Measurements from ENCODE around the gene HDAC4. TPM values are rescaled to one million over a fixed set of nuclear protein-coding genes. Genes with fewer than 3 reads are reported as not detected.

The HDAC4 gene
- total RNA-seq, 2 donors from 2014 or later = 9.3 to 139 TPM

- H3K27me3 ChIP-seq = no peaks in the 10 kb centered on the region
- intact Hi-C loops (cut with DNase I) = no loop called here
- no peak overlapping the region for H3K27ac ChIP-seq
- H3K4me3 ChIP-seq = no peak overlapping the region
- H3K9me3 ChIP-seq = no peaks in the 10 kb centered on the region
- no peak for ATAC-seq
- H3K4me1 ChIP-seq = peaks cover 6% of the 10 kb centered on the region
- no peak for TF ChIP-seq POLR2A (IDR thresholded peaks at IDR 0.05)
- TF ChIP-seq, protein P1, sequence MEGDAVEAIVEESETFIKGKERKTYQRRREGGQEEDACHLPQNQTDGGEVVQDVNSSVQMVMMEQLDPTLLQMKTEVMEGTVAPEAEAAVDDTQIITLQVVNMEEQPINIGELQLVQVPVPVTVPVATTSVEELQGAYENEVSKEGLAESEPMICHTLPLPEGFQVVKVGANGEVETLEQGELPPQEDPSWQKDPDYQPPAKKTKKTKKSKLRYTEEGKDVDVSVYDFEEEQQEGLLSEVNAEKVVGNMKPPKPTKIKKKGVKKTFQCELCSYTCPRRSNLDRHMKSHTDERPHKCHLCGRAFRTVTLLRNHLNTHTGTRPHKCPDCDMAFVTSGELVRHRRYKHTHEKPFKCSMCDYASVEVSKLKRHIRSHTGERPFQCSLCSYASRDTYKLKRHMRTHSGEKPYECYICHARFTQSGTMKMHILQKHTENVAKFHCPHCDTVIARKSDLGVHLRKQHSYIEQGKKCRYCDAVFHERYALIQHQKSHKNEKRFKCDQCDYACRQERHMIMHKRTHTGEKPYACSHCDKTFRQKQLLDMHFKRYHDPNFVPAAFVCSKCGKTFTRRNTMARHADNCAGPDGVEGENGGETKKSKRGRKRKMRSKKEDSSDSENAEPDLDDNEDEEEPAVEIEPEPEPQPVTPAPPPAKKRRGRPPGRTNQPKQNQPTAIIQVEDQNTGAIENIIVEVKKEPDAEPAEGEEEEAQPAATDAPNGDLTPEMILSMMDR (IDR thresholded peaks at IDR 0.05) = no peak
- DNase-seq = no peak
- peaks cover 0 to 9% of the 10 kb centered on the region in 2 donors for H3K36me3 ChIP-seq (replicated peaks in 1 of 2; ENCODE audit: insufficient read depth in 1 of 2, low read depth in 2 of 2)
- 79 to 87% methylated on average over 23 to 25 of the region's 25 CpGs for WGBS, 2 donors
Measured at GRCh38 chr2:239349453-239350135, 51.2 kb downstream of the HDAC4 start.

DNA sequence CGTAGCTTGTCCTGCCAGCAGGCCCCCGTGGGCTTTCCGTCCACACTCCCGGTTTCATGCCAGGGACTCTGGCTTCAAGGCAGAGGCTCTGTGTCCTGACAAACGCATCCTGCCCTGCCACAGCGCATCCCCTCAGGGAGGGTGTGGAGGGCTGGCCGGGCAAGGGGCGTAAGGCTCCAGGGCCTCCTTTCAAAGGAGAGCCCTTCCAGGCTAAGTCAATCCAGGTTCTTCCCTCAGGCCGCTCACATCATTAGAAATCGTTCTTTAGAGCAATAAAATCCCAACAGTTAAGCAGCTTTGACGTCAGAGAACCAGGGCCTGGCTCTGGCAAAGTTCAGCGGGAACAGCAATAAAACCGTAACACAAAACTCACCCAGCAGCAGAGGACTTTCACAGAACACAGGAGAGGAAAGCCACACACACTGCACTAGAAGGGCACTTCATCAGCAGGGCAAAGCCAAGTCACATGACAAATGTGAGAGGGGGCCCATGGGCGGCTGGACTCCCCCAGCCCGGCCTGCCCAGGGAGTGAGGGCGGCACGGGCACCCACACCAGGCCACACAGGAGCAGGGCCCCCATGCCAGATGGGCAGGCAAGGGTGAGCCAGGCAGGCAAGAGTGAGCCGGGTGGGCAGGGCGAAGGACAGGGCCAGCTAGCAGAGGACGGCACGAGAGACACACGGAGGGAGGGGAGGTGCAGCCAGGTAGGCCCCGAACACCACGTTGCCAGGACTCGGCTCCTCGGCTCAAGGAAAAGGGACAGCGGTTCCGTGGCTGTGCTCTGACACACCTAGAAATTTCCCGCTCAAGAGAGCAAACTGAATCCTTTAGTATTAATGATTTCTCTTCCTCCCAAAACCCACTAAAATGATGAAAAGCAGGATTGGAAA, 52.0 kb downstream of the HDAC4 start:
- peaks cover 0 to 9% of the 10 kb centered on the region in 2 donors for H3K36me3 ChIP-seq (replicated peaks in 1 of 2; ENCODE audit: insufficient read depth in 1 of 2, low read depth in 2 of 2)
- TF ChIP-seq, protein P1 (IDR thresholded peaks at IDR 0.05) = no peak
- no peak for TF ChIP-seq POLR2A (IDR thresholded peaks at IDR 0.05)
- WGBS, 2 donors = 93 to 95% methylated on average over 25 to 29 of the region's 29 CpGs
- H3K9me3 ChIP-seq = no peaks in the 10 kb centered on the region
- no peak overlapping the region for H3K27ac ChIP-seq
- no peak for ATAC-seq
- no peak overlapping the region for H3K4me3 ChIP-seq
- intact Hi-C loops (cut with DNase I) = no loop called here
- no peaks in the 10 kb centered on the region for H3K27me3 ChIP-seq
- no peak for DNase-seq
- peaks cover 6% of the 10 kb centered on the region for H3K4me1 ChIP-seq

GRCh38 chr2:239346676-239347075, 54.1 kb downstream of the HDAC4 start:
- Histone ChIP-seq H3K36me3 (replicated peaks in 1 of 2; ENCODE audit: insufficient read depth in 1 of 2, low read depth in 2 of 2) (peaks cover 0 to 3% of the 10 kb centered on the region in 2 donors), H3K4me3 (no peak overlapping the region), H3K9me3 (no peaks in the 10 kb centered on the region), H3K27me3 (no peaks in the 10 kb centered on the region), H3K4me1 (peaks cover 6% of the 10 kb centered on the region), H3K27ac (no peak overlapping the region)
- TF ChIP-seq, protein P1 (IDR thresholded peaks at IDR 0.05) = no peak
- TF ChIP-seq POLR2A (IDR thresholded peaks at IDR 0.05) = no peak
- WGBS, 2 donors = 84 to 91% methylated on average over 4 of the region's 4 CpGs
- intact Hi-C loops (cut with DNase I) = no loop called here
- no peak for ATAC-seq
- DNase-seq = no peak

GRCh38 chr2:239345251-239345650, 55.6 kb downstream of the HDAC4 start:
- ATAC-seq = no peak
- WGBS, 2 donors = 86 to 88% methylated on average over 8 of the region's 8 CpGs
- no peak for DNase-seq
- intact Hi-C loops (cut with DNase I) = no loop called here
- Histone ChIP-seq H3K4me3 (no peak overlapping the region), H3K27ac (no peak overlapping the region), H3K36me3 (replicated peaks in 1 of 2; ENCODE audit: insufficient read depth in 1 of 2, low read depth in 2 of 2) (no peaks in the 10 kb centered on the region), H3K4me1 (peaks cover 6% of the 10 kb centered on the region), H3K27me3 (no peaks in the 10 kb centered on the region), H3K9me3 (no peaks in the 10 kb centered on the region)
- TF ChIP-seq, protein P1 (IDR thresholded peaks at IDR 0.05) = no peak
- no peak for TF ChIP-seq POLR2A (IDR thresholded peaks at IDR 0.05)
